Fibroblast of villous mesenchyme (primary cell): ENCODE measurements around the gene RAD51B. TPM values are rescaled to one million over a fixed set of nuclear protein-coding genes. Genes with fewer than 3 reads are reported as not detected.

Source experiments
- DNase-seq: peaks from one replicate; pipeline ENCODE4 v3.0.0-alpha.2; 2010; ENCODE audit warnings: low read depth
- H3K4me3 ChIP-seq: 2 replicates; pipeline ENCODE4 v1.5.1; 2011; ENCODE audit warnings: low read depth, mild to moderate bottlenecking, low read length
- CTCF ChIP-seq: IDR thresholded peaks from 2 replicates; pipeline ENCODE4 v1.5.1; 2012; ENCODE audit warnings: low read depth, mild to moderate bottlenecking, low read length; ENCODE audit not compliant: insufficient read depth
- total RNA-seq: library from RNA; depleted of rRNA; stranded (reverse); fragments of >200 nt; gene quantifications from 2 replicates; pipeline ENCODE4 v1.2.3, GENCODE V29; 2012

Gene RAD51B
- total RNA-seq, 1 donor: 22.0 TPM

DNA sequence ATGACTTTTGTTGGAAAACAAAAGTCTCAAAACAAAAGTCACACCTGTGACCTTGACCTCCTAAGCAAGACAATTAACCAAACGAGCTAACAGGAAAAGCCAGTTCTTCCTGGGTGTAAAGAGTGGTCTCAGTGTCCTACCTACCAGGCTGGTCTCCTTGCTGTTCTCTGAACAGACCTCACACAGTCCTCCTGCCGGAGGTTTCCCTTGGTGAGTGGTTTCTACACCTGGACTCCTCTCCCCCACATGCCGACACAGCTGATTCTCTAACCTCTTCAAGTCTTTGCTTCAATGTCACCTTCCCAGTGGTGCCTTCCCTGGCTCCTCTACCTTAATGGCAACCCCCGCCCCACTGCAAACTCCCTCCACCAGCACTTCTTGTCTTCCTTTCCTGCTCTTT lies 734.7 kb downstream of the RAD51B start:
- H3K4me3 ChIP-seq: no peak overlapping the region
- DNase-seq: no peak
- no peak for TF ChIP-seq CTCF

DNA sequence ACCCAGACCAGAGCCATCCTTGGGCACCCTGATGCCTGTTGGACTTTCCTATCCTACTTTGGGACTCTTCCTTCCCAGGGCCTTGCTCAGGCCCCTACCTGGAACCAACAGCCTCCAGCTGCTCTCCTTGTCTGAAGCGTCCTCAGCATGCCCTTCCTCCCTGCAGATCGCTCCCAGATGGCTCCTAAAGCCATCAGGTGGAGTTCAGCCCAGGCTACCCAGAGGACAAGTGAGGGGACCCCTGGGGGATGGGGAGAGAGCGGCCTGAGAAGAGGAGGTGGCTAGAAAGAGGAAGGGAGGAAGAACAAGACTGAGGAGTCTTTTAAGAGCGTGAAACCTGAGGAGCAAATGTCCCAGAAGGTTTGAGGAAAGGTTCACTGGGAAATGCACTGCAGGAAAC lies 736.7 kb downstream of the RAD51B start:
- DNase-seq: no peak

DNA sequence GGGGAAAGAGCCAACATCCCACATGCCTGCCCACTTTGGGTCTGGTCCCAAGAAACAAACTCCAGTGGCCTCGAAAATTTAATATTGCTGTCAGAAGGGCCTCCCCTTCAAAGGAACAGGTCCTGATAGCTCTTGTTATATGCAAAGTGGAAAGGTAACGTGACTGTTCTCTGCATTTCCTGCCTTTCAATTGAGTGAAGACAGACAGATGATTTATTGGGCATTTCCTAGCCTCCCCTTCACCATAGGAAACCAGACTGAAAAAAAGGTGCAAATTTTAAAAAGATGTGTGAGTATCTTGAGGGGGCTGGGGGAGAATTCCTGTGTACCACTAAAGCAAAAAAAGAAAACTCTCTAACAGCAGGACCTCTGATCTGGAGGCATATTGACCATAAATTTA lies 738.1 kb downstream of the RAD51B start:
- TF ChIP-seq CTCF: no peak
- no peak overlapping the region for H3K4me3 ChIP-seq
- no peak for DNase-seq

More for the DNA sequence above, 736.7 kb downstream of the RAD51B start:
- no peak for TF ChIP-seq CTCF
- no peak overlapping the region for H3K4me3 ChIP-seq

GRCh38 chr14:68558096-68558495 lies 738.5 kb downstream of the RAD51B start:
- no peak for TF ChIP-seq CTCF
- DNase-seq: no peak
- H3K4me3 ChIP-seq: no peak overlapping the region

GRCh38 chr14:68559949-68560348 lies 740.4 kb downstream of the RAD51B start:
- no peak overlapping the region for H3K4me3 ChIP-seq
- DNase-seq: no peak
- TF ChIP-seq CTCF: no peak

DNA sequence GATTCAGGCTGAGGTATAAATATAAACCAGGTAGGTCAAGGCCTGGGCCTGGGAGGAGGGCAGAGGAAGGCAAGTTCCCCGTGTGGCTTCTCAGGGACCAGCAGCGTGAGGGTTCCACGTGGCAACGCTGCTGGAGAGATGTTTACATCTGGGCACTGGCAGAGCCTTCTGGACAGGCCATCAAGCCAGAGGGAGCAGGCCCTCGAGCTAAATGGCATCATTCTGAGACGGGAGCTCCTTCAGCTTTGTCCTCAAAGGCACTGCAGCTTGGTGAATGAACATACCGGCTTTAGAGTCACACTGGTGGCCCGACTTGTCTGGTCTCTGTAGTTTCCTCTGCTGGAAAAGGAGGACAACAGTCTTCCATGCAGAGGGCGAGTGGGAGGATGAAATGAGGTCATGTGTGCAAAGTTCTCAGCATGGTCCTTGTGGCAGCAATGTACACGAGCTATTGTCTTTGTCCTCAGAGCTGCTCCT lies 742.0 kb downstream of the RAD51B start:
- H3K4me3 ChIP-seq: no peak overlapping the region
- no peak for DNase-seq
- no peak for TF ChIP-seq CTCF

DNA sequence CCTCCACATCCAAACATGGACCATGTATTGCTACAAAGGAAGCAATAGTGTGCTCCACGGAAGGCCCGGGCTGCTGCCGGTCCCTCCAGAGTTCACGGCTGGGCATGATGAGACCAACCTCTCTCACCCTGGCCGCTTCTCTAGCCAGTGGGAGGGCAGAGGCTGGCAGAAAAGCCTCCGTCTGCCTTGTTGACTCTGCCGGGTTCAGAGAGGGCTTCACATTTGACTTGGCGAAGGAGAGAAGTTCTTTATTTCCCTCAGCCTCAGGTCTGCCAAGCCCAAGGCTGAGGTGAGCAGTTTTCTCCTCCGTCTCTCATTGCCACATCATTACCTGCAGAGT lies 743.3 kb downstream of the RAD51B start:
- TF ChIP-seq CTCF: no peak
- no peak for DNase-seq
- no peak overlapping the region for H3K4me3 ChIP-seq
